Hematopoietic multipotent progenitor cell treated with erythropoietin and hydrocortisone succinate and interleukin-3 and kit ligand, for 6 days (in vitro differentiated cells): Measurements from ENCODE around the gene CLDN20.
A peak's percentile ranks its signal among the peaks of the same experiment; 100 is the strongest.
"Not testable (repeated sequence)": the region's sequence is repeated elsewhere in the genome, so short reads cannot be mapped to it uniquely, and the experiment has no call there.

Source experiments
- DNase-seq: peaks from one replicate; pipeline ENCODE4 v3.0.0-alpha.2; 2015

The CLDN20 gene

GRCh38 chr6:155272353-155273232 lies 8.8 kb downstream of the CLDN20 start:
- no peak for DNase-seq

- DNase-seq: no peak
Observed at GRCh38 chr6:155273431-155273830, 9.6 kb downstream of the CLDN20 start.

GRCh38 chr6:155274106-155274505 lies 10.3 kb downstream of the CLDN20 start:
- DNase-seq: no peak

- no peak for DNase-seq
Observed at GRCh38 chr6:155274533-155274932, 10.7 kb downstream of the CLDN20 start.

- no peak for DNase-seq
Observed at GRCh38 chr6:155275808-155276480, 12.1 kb downstream of the CLDN20 start.

- no peak for DNase-seq
Observed at GRCh38 chr6:155276638-155277037, 12.8 kb downstream of the CLDN20 start.

GRCh38 chr6:155278319-155279049 lies 14.7 kb downstream of the CLDN20 start:
- no peak for DNase-seq

GRCh38 chr6:155284775-155285174 lies 21.0 kb downstream of the CLDN20 start:
- no peak for DNase-seq

GRCh38 chr6:155287762-155288161 lies 23.9 kb downstream of the CLDN20 start:
- DNase-seq: no peak

GRCh38 chr6:155290491-155290890 lies 26.7 kb downstream of the CLDN20 start:
- no peak for DNase-seq

GRCh38 chr6:155291291-155291690 lies 27.5 kb downstream of the CLDN20 start:
- DNase-seq: no peak

- DNase-seq: no peak
Observed at GRCh38 chr6:155292711-155293110, 28.9 kb downstream of the CLDN20 start.

GRCh38 chr6:155297669-155298068 lies 33.9 kb downstream of the CLDN20 start:
- DNase-seq: no peak

GRCh38 chr6:155301867-155302266 lies 38.1 kb downstream of the CLDN20 start:
- DNase-seq: no peak

GRCh38 chr6:155303361-155303870 lies 39.6 kb downstream of the CLDN20 start:
- no peak for DNase-seq

GRCh38 chr6:155306958-155307357 lies 43.1 kb downstream of the CLDN20 start:
- no peak for DNase-seq

GRCh38 chr6:155309150-155309549 lies 45.3 kb downstream of the CLDN20 start:
- no peak for DNase-seq

- no peak for DNase-seq
Observed at GRCh38 chr6:155310596-155310995, 46.8 kb downstream of the CLDN20 start.

- peak; percentile 60 for DNase-seq
Observed at GRCh38 chr6:155311086-155311485, 47.3 kb downstream of the CLDN20 start.

GRCh38 chr6:155311583-155311982 lies 47.8 kb downstream of the CLDN20 start:
- DNase-seq: no peak

- DNase-seq: not testable (repeated sequence)
Observed at GRCh38 chr6:155312950-155313349, 49.1 kb downstream of the CLDN20 start.

GRCh38 chr6:155313602-155314091 lies 49.8 kb downstream of the CLDN20 start:
- DNase-seq: peak; percentile 66
